GM12878 (cell line): ENCODE results near the gene NPC2. TPM values are rescaled to one million over a fixed set of nuclear protein-coding genes. Genes with fewer than 3 reads are reported as not detected.

Experiments
- ATAC-seq: fragments of 200-7000 bp; cut with Tn5 transposase; 3 replicates; pipeline ENCODE4 v1.9.1; 2020; ENCODE audit warnings: mild to moderate bottlenecking, moderate library complexity
- BruUV-seq: library from RNA; stranded (reverse); fragments of 400-500 nt; replicated peaks from 2 replicates; lab custom pipeline; 2021; lab: Mats Ljungman, UMichigan
- CTCF ChIA-PET: fragments of 300-600 bp; sonication (Branson Sonifier 250); formaldehyde crosslinking; extraction: SDS; loops from one replicate; lab custom pipeline; 2021; ENCODE audit warnings: inconsistent platforms; lab: Yijun Ruan, JAX
- POLR2A ChIA-PET: fragments of 350-600 bp; formaldehyde crosslinking; extraction: SDS; loops from one replicate; lab custom pipeline; 2021; ENCODE audit warnings: inconsistent platforms; lab: Charles Lee
- RAD21 ChIA-PET: fragments of 300-600 bp; sonication (Branson Sonifier 250); formaldehyde crosslinking; loops from one replicate; lab custom pipeline; 2023; ENCODE audit warnings: antibody characterized with exemption; ENCODE audit not compliant: unreplicated experiment; lab: Charles Lee
- SMC1A ChIA-PET: fragments of 300-600 bp; sonication (Branson Sonifier 250); formaldehyde crosslinking; loops from one replicate; lab custom pipeline; 2023; ENCODE audit not compliant: unreplicated experiment, uncharacterized antibody; lab: Charles Lee
- DNase-seq: peaks from one replicate; pipeline ENCODE4 v3.0.0-alpha.2; 2011; ENCODE audit warnings: low read depth, low spot score
- FAIRE-seq: peaks from 3 replicates; lab custom pipeline; 2011; peaks lifted over from hg19 to GRCh38; lab: Jason Lieb, UNC
- H2AFZ ChIP-seq: 2 replicates; pipeline ENCODE4 v1.6.0; 2011; ENCODE audit warnings: low read depth, low read length, control low read depth; ENCODE audit not compliant: control insufficient read depth
- H3K27ac ChIP-seq: 2 replicates; pipeline ENCODE4 v1.5.1; 2011; ENCODE audit warnings: control low read depth; ENCODE audit not compliant: control insufficient read depth, insufficient read depth
- H3K27me3 ChIP-seq, 2 experiments: replicated peaks in 1 of 2; 2 replicates each; pipeline versions ENCODE4 v1.6.0 to v1.6.1; 2011; ENCODE audit warnings: low read length in 1 of 2; ENCODE audit not compliant: control insufficient read depth in 2 of 2, insufficient read depth in 2 of 2
- H3K36me3 ChIP-seq, 2 experiments: 2 replicates each; pipeline ENCODE4 v1.5.1; 2011; ENCODE audit warnings: low read length in 1 of 2; ENCODE audit not compliant: control insufficient read depth in 2 of 2, insufficient read depth in 2 of 2
- H3K4me1 ChIP-seq: 2 replicates; pipeline ENCODE4 v1.6.1; 2011; ENCODE audit warnings: mild to moderate bottlenecking, low read length, moderate library complexity, mixed read lengths; ENCODE audit not compliant: control insufficient read depth, insufficient read depth
- H3K4me2 ChIP-seq: 2 replicates; pipeline ENCODE4 v1.6.0; 2011; ENCODE audit warnings: control low read depth; ENCODE audit not compliant: control insufficient read depth, insufficient read depth
- H3K4me3 ChIP-seq: fragments of 200-600 bp; sonication (generic); 2 replicates; pipeline ENCODE4 v1.5.1; 2016
- H3K79me2 ChIP-seq: 2 replicates; pipeline ENCODE4 v1.6.0; 2011; ENCODE audit warnings: low read length; ENCODE audit not compliant: control insufficient read depth, insufficient read depth
- H3K9ac ChIP-seq: 2 replicates; pipeline ENCODE4 v1.8.0; 2011; ENCODE audit warnings: low read length, control low read depth, mixed read lengths; ENCODE audit not compliant: control insufficient read depth, insufficient read depth
- H3K9me3 ChIP-seq: replicated peaks from 3 replicates; pipeline ENCODE4 v1.5.1; 2011; ENCODE audit warnings: mild to moderate bottlenecking, low read length; ENCODE audit not compliant: control insufficient read depth, insufficient read depth
- H4K20me1 ChIP-seq: 2 replicates; pipeline ENCODE4 v1.6.0; 2011; ENCODE audit not compliant: control insufficient read depth, insufficient read depth
- BMI1 ChIP-seq: fragments of 450-650 bp; IDR thresholded peaks from 2 replicates; pipeline ENCODE4 v1.6.1; 2016; ENCODE audit warnings: mild to moderate bottlenecking, moderate library complexity, borderline replicate concordance
- CBFB ChIP-seq: IDR thresholded peaks from 2 replicates; pipeline ENCODE4 v1.6.1; 2016; ENCODE audit warnings: antibody characterized with exemption, low read depth
- CEBPB ChIP-seq, 2 experiments: fragments of 150-350 bp in 1 of 2; IDR thresholded peaks; 2 replicates each; pipeline ENCODE4 v1.6.1; 2012 to 2014; ENCODE audit warnings: low read depth in 2 of 2, low read length in 2 of 2, borderline replicate concordance in 1 of 2, inconsistent platforms in 1 of 2
- KAT2A ChIP-seq: conservative IDR thresholded peaks from 2 replicates; pipeline ENCODE4 v1.6.1; 2011; ENCODE audit warnings: low read depth, low read length; ENCODE audit not compliant: control insufficient read depth
- MYC ChIP-seq: IDR thresholded peaks from 2 replicates; pipeline ENCODE4 v1.6.1; 2011; ENCODE audit warnings: mild to moderate bottlenecking, low read length, moderate library complexity, inconsistent platforms; ENCODE audit not compliant: insufficient read depth, insufficient replicate concordance, insufficient read length, severe bottlenecking
- NFYB ChIP-seq: IDR thresholded peaks from 2 replicates; pipeline ENCODE4 v1.6.1; 2011; ENCODE audit warnings: low read depth, mild to moderate bottlenecking, low read length, improper control_type of control experiment, moderate library complexity; ENCODE audit not compliant: insufficient read depth
- SIX5 ChIP-seq: IDR thresholded peaks from 2 replicates; pipeline ENCODE4 v1.6.1; 2011; ENCODE audit warnings: mild to moderate bottlenecking, low read depth, low read length, moderate library complexity; ENCODE audit not compliant: severe bottlenecking
- SMAD1 ChIP-seq: fragments of 450-650 bp; IDR thresholded peaks from 2 replicates; pipeline ENCODE4 v1.6.1; 2018; ENCODE audit warnings: mild to moderate bottlenecking, low read depth; ENCODE audit not compliant: partially characterized antibody
- SREBF2 ChIP-seq: IDR thresholded peaks from 2 replicates; pipeline ENCODE4 v1.6.1; 2012; ENCODE audit warnings: mild to moderate bottlenecking, low read length
- ZNF207 ChIP-seq: fragments of 450-650 bp; IDR thresholded peaks from 2 replicates; pipeline ENCODE4 v1.6.1; 2014; ENCODE audit warnings: antibody characterized with exemption, mild to moderate bottlenecking, borderline replicate concordance
- ZNF217 ChIP-seq: fragments of 450-650 bp; IDR thresholded peaks from 2 replicates; pipeline ENCODE4 v1.6.1; 2017; ENCODE audit warnings: antibody characterized with exemption, mild to moderate bottlenecking
- ZNF384 ChIP-seq: IDR thresholded peaks from 2 replicates; pipeline ENCODE4 v1.6.1; 2012; ENCODE audit warnings: low read depth, mild to moderate bottlenecking, low read length, improper control_type of control experiment, borderline replicate concordance
- ZZZ3 ChIP-seq: IDR thresholded peaks from 2 replicates; pipeline ENCODE4 v1.6.1; 2011; ENCODE audit warnings: low read depth; ENCODE audit not compliant: control insufficient read depth, insufficient read length
- WGBS: methylation state at CpG from one replicate; pipeline ENCODE4 v1.1.6; 2016; ENCODE audit warnings: low lambda C conversion rate; ENCODE audit not compliant: insufficient replicate concordance, insufficient coverage; ENCODE audit errors: missing lambda C conversion rate; 5-methylcytosine and 5-hydroxymethylcytosine counted together
- in situ Hi-C: fragments of 300-500 bp; cut with MboI; formaldehyde crosslinking; loops from 9 replicates; pipeline ENCODE4 v1.14.3; 2018; ENCODE audit warnings: mixed read lengths
- intact Hi-C: fragments of 100-400 bp; cut with micrococcal nuclease; formaldehyde crosslinking; loops from one replicate; pipeline ENCODE4 v1.14.2; 2022; ENCODE audit not compliant: unreplicated experiment
- polyA plus RNA-seq, 11 experiments: library from polyadenylated mRNA; depleted of rRNA in 4 of 11; unstranded in 6 of 11; stranded (reverse) in 5 of 11; fragments of >200 nt; fragmentation: Nextera tagmentation in 4 of 11; fragmentation: Illumina TruSeq in 1 of 11; extraction: Ambion mirVana in 4 of 11; extraction: Trizol in 1 of 11; gene quantifications; 1 replicate in 1 of 11; 2 replicates in 10 of 11; pipeline versions ENCODE4 v1.2.1 to v1.2.3, GENCODE V29; 2011 to 2016; ENCODE audit warnings: inconsistent platforms in 2 of 11, missing spikeins in 2 of 11, low read depth in 1 of 11
- total RNA-seq, 4 experiments: library from RNA; depleted of rRNA in 3 of 4; stranded (reverse); fragments of >200 nt in 3 of 4; fragmentation: Illumina TruSeq in 1 of 4; extraction: Trizol in 1 of 4; gene quantifications; 2 replicates each; pipeline versions ENCODE4 v1.2.1 to v1.2.3, GENCODE V29; 2013 to 2021
- TF ChIP-seq, protein P1 (sequence below): fragments of 450-650 bp; IDR thresholded peaks from 2 replicates; pipeline ENCODE4 v1.6.1; 2017; ENCODE audit warnings: mild to moderate bottlenecking, low read depth, inconsistent platforms; ENCODE audit not compliant: poor library complexity, severe bottlenecking
- TF ChIP-seq, protein P2 (sequence below): IDR thresholded peaks from 2 replicates; pipeline ENCODE4 v1.6.1; 2011; ENCODE audit warnings: mild to moderate bottlenecking, low read depth, low read length, moderate library complexity; ENCODE audit not compliant: insufficient replicate concordance
- TF ChIP-seq, protein P3 (sequence below): fragments of 450-650 bp; IDR thresholded peaks from 2 replicates; pipeline ENCODE4 v1.6.1; 2018; ENCODE audit warnings: borderline replicate concordance, mild to moderate bottlenecking; ENCODE audit not compliant: partially characterized antibody

Gene NPC2
- total and polyA plus RNA-seq, 10 of the 15 experiments (the other 5 are each of a cell fraction or from before 2014, with no cell fraction given), result 29.5 to 109 (median 59.1) TPM

DNA sequence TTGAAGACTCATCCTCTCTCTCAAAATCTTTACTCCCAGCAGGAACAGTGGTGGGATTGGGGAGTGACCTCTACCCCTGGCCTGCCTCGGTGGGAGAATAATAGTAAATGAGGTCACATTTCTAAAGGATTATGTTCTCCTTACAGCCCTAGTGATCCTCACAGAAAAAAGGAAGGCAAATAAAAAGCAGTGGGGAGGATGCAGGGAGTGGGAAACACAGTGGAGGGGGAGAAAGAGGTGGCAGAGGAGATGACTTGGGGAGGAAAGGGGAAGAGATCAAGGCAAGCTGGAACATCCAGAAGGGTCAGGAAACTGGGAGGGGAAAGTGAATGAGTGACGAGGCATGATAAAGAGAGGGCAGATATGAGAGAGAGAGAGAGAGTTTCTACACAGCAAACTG lies 58.8 kb downstream of the NPC2 start:
- H4K20me1 ChIP-seq, result no peaks in the 10 kb centered on the region; the same call in 1 of the 2 replicates
- POLR2A ChIA-PET, result no interaction called here
- no peak for ATAC-seq
- WGBS, result 4% methylated on average over 2 of the region's 2 CpGs
- no peaks in the 10 kb centered on the region for H3K4me1 ChIP-seq
- no TSS peak for BruUV-seq
- SMC1A ChIA-PET, result no interaction called here
- no peaks in the 10 kb centered on the region for H3K36me3 ChIP-seq
- no peak overlapping the region for H2AFZ ChIP-seq
- CTCF ChIA-PET, result no interaction called here
- H3K27ac ChIP-seq, result no peak overlapping the region
- H3K79me2 ChIP-seq, result no peaks in the 10 kb centered on the region
- H3K4me3 ChIP-seq, result no peak overlapping the region
- no peak for FAIRE-seq
- intact Hi-C loops, result no loop called here
- H3K9me3 ChIP-seq, result no peaks in the 10 kb centered on the region
- no peak overlapping the region for H3K4me2 ChIP-seq
- peaks cover 0 to 4% of the 10 kb centered on the region in 2 experiments; a peak in 3 of 4 replicates for H3K27me3 ChIP-seq
- no peak overlapping the region for H3K9ac ChIP-seq
- in situ Hi-C loops, result no loop called here
- RAD21 ChIA-PET, result no interaction called here
- DNase-seq, result no peak
- no peak for TF ChIP-seq SIX5
- no peak for TF ChIP-seq SMAD1
- no peak for TF ChIP-seq ZZZ3
- TF ChIP-seq ZNF217, result no peak
- TF ChIP-seq, protein P1, sequence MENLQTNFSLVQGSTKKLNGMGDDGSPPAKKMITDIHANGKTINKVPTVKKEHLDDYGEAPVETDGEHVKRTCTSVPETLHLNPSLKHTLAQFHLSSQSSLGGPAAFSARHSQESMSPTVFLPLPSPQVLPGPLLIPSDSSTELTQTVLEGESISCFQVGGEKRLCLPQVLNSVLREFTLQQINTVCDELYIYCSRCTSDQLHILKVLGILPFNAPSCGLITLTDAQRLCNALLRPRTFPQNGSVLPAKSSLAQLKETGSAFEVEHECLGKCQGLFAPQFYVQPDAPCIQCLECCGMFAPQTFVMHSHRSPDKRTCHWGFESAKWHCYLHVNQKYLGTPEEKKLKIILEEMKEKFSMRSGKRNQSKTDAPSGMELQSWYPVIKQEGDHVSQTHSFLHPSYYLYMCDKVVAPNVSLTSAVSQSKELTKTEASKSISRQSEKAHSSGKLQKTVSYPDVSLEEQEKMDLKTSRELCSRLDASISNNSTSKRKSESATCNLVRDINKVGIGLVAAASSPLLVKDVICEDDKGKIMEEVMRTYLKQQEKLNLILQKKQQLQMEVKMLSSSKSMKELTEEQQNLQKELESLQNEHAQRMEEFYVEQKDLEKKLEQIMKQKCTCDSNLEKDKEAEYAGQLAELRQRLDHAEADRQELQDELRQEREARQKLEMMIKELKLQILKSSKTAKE, result no peak
- TF ChIP-seq, protein P2, sequence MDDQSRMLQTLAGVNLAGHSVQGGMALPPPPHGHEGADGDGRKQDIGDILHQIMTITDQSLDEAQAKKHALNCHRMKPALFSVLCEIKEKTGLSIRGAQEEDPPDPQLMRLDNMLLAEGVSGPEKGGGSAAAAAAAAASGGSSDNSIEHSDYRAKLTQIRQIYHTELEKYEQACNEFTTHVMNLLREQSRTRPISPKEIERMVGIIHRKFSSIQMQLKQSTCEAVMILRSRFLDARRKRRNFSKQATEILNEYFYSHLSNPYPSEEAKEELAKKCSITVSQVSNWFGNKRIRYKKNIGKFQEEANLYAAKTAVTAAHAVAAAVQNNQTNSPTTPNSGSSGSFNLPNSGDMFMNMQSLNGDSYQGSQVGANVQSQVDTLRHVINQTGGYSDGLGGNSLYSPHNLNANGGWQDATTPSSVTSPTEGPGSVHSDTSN, result no peak
- TF ChIP-seq NFYB, result no peak
- no peak for TF ChIP-seq ZNF207
- no peak for TF ChIP-seq CEBPB (IDR thresholded peaks at IDR 0.05; ENCODE audit: borderline replicate concordance in 1 of 2, low read depth in 2 of 2, low read length in 2 of 2)
- no peak for TF ChIP-seq BMI1
- TF ChIP-seq SREBF2, result no peak
- no peak for TF ChIP-seq CBFB
- TF ChIP-seq ZNF384, result no peak
- TF ChIP-seq MYC, result no peak
- TF ChIP-seq, protein P3, sequence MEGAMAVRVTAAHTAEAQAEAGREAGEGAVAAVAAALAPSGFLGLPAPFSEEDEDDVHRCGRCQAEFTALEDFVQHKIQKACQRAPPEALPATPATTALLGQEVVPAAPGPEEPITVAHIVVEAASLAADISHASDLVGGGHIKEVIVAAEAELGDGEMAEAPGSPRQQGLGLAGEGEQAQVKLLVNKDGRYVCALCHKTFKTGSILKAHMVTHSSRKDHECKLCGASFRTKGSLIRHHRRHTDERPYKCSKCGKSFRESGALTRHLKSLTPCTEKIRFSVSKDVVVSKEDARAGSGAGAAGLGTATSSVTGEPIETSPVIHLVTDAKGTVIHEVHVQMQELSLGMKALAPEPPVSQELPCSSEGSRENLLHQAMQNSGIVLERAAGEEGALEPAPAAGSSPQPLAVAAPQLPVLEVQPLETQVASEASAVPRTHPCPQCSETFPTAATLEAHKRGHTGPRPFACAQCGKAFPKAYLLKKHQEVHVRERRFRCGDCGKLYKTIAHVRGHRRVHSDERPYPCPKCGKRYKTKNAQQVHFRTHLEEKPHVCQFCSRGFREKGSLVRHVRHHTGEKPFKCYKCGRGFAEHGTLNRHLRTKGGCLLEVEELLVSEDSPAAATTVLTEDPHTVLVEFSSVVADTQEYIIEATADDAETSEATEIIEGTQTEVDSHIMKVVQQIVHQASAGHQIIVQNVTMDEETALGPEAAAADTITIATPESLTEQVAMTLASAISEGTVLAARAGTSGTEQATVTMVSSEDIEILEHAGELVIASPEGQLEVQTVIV, result no peak
- TF ChIP-seq KAT2A, result no peak
- TF ChIP-seq, all 136 proteins: peak for 0
